ENCODE data around the gene CPPED1.

CPPED1 gene

GRCh38 chr16:12611916-12612597 is 191.6 kb downstream of the CPPED1 start:
- no peak for DNase-seq (ENCODE audit: low read depth in 1 of 2, low spot score in 1 of 2)

DNA sequence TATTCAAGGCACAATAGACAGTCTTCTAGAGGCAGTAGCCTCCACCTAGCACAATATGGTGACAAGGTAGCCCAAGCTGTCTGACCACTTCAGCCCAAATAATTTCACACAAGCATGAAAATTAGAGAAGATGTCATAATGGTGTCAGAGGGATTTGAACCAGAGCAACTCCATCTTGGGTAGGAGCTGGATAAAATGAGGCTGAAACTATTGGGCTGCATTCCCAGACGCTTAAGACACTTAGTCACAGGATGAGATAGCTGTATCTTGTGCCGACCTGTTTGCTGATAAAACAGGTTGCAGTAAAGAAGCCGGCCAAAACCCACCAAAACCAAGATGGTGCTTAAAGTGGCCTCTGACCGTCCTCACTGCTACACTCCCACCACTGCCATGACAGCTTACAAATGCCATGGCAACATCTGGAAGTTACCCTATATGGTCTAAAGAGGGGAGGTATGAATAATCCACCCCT is 192.6 kb downstream of the CPPED1 start:
- DNase-seq (ENCODE audit: low read depth in 1 of 2, low spot score in 1 of 2) = no peak

GRCh38 chr16:12609937-12610699 is 193.6 kb downstream of the CPPED1 start:
- no peak for DNase-seq (ENCODE audit: low read depth in 1 of 2, low spot score in 1 of 2)

Data from activated CD4-positive, alpha-beta T cell treated with anti-CD3 and anti-CD28 coated beads, Interleukin-2, amount 50 U/mL, for 24 hours (primary cell).